GM12878 (cell line): Measurements from ENCODE around the gene CYTH3. TPM values are rescaled to one million over a fixed set of nuclear protein-coding genes. Genes with fewer than 3 reads are reported as not detected.

Experiments
- ATAC-seq: fragments of 200-7000 bp; cut with Tn5 transposase; 3 replicates; pipeline ENCODE4 v1.9.1; 2020; ENCODE audit warnings: mild to moderate bottlenecking, moderate library complexity
- BruUV-seq: library from RNA; stranded (reverse); fragments of 400-500 nt; replicated peaks from 2 replicates; lab custom pipeline; 2021; lab: Mats Ljungman, UMichigan
- CTCF ChIA-PET: fragments of 300-600 bp; sonication (Branson Sonifier 250); formaldehyde crosslinking; extraction: SDS; loops from one replicate; lab custom pipeline; 2021; ENCODE audit warnings: inconsistent platforms; lab: Yijun Ruan, JAX
- POLR2A ChIA-PET: fragments of 350-600 bp; formaldehyde crosslinking; extraction: SDS; loops from one replicate; lab custom pipeline; 2021; ENCODE audit warnings: inconsistent platforms; lab: Charles Lee
- RAD21 ChIA-PET: fragments of 300-600 bp; sonication (Branson Sonifier 250); formaldehyde crosslinking; loops from one replicate; lab custom pipeline; 2023; ENCODE audit warnings: antibody characterized with exemption; ENCODE audit not compliant: unreplicated experiment; lab: Charles Lee
- SMC1A ChIA-PET: fragments of 300-600 bp; sonication (Branson Sonifier 250); formaldehyde crosslinking; loops from one replicate; lab custom pipeline; 2023; ENCODE audit not compliant: unreplicated experiment, uncharacterized antibody; lab: Charles Lee
- DNase-seq: peaks from one replicate; pipeline ENCODE4 v3.0.0-alpha.2; 2011; ENCODE audit warnings: low read depth, low spot score
- FAIRE-seq: peaks from 3 replicates; lab custom pipeline; 2011; peaks lifted over from hg19 to GRCh38; lab: Jason Lieb, UNC
- H2AFZ ChIP-seq: 2 replicates; pipeline ENCODE4 v1.6.0; 2011; ENCODE audit warnings: low read depth, low read length, control low read depth; ENCODE audit not compliant: control insufficient read depth
- H3K27ac ChIP-seq: 2 replicates; pipeline ENCODE4 v1.5.1; 2011; ENCODE audit warnings: control low read depth; ENCODE audit not compliant: control insufficient read depth, insufficient read depth
- H3K27me3 ChIP-seq, 2 experiments: replicated peaks in 1 of 2; 2 replicates each; pipeline versions ENCODE4 v1.6.0 to v1.6.1; 2011; ENCODE audit warnings: low read length in 1 of 2; ENCODE audit not compliant: control insufficient read depth in 2 of 2, insufficient read depth in 2 of 2
- H3K36me3 ChIP-seq, 2 experiments: 2 replicates each; pipeline ENCODE4 v1.5.1; 2011; ENCODE audit warnings: low read length in 1 of 2; ENCODE audit not compliant: control insufficient read depth in 2 of 2, insufficient read depth in 2 of 2
- H3K4me1 ChIP-seq: 2 replicates; pipeline ENCODE4 v1.6.1; 2011; ENCODE audit warnings: mild to moderate bottlenecking, low read length, moderate library complexity, mixed read lengths; ENCODE audit not compliant: control insufficient read depth, insufficient read depth
- H3K4me2 ChIP-seq: 2 replicates; pipeline ENCODE4 v1.6.0; 2011; ENCODE audit warnings: control low read depth; ENCODE audit not compliant: control insufficient read depth, insufficient read depth
- H3K4me3 ChIP-seq: fragments of 200-600 bp; sonication (generic); 2 replicates; pipeline ENCODE4 v1.5.1; 2016
- H3K79me2 ChIP-seq: 2 replicates; pipeline ENCODE4 v1.6.0; 2011; ENCODE audit warnings: low read length; ENCODE audit not compliant: control insufficient read depth, insufficient read depth
- H3K9ac ChIP-seq: 2 replicates; pipeline ENCODE4 v1.8.0; 2011; ENCODE audit warnings: low read length, control low read depth, mixed read lengths; ENCODE audit not compliant: control insufficient read depth, insufficient read depth
- H3K9me3 ChIP-seq: replicated peaks from 3 replicates; pipeline ENCODE4 v1.5.1; 2011; ENCODE audit warnings: mild to moderate bottlenecking, low read length; ENCODE audit not compliant: control insufficient read depth, insufficient read depth
- H4K20me1 ChIP-seq: 2 replicates; pipeline ENCODE4 v1.6.0; 2011; ENCODE audit not compliant: control insufficient read depth, insufficient read depth
- CBX5 ChIP-seq: sonication (generic); IDR thresholded peaks from 2 replicates; pipeline ENCODE4 v1.6.1; 2016; ENCODE audit warnings: low read depth, moderate library complexity, mild to moderate bottlenecking, inconsistent platforms
- GABPA ChIP-seq: IDR thresholded peaks from 2 replicates; pipeline ENCODE4 v1.6.1; 2014; ENCODE audit warnings: antibody characterized with exemption, low read depth, mild to moderate bottlenecking, inconsistent platforms
- JUND ChIP-seq: IDR thresholded peaks from 2 replicates; pipeline ENCODE4 v1.6.1; 2012; ENCODE audit warnings: low read depth, mild to moderate bottlenecking, low read length, improper control_type of control experiment, moderate library complexity
- PAX5 ChIP-seq: IDR thresholded peaks from 2 replicates; pipeline ENCODE4 v1.6.1; 2011; ENCODE audit warnings: low read depth, low read length, borderline replicate concordance
- POLR2AphosphoS2 ChIP-seq: IDR thresholded peaks from 2 replicates; pipeline ENCODE4 v1.6.1; 2011; ENCODE audit warnings: low read depth, mild to moderate bottlenecking, low read length, improper control_type of control experiment, moderate library complexity
- WGBS: methylation state at CpG from one replicate; pipeline ENCODE4 v1.1.6; 2016; ENCODE audit warnings: low lambda C conversion rate; ENCODE audit not compliant: insufficient replicate concordance, insufficient coverage; ENCODE audit errors: missing lambda C conversion rate; 5-methylcytosine and 5-hydroxymethylcytosine counted together
- in situ Hi-C: fragments of 300-500 bp; cut with MboI; formaldehyde crosslinking; loops from 9 replicates; pipeline ENCODE4 v1.14.3; 2018; ENCODE audit warnings: mixed read lengths
- intact Hi-C: fragments of 100-400 bp; cut with micrococcal nuclease; formaldehyde crosslinking; loops from one replicate; pipeline ENCODE4 v1.14.2; 2022; ENCODE audit not compliant: unreplicated experiment
- polyA plus RNA-seq, 11 experiments: library from polyadenylated mRNA; depleted of rRNA in 4 of 11; unstranded in 6 of 11; stranded (reverse) in 5 of 11; fragments of >200 nt; fragmentation: Nextera tagmentation in 4 of 11; fragmentation: Illumina TruSeq in 1 of 11; extraction: Ambion mirVana in 4 of 11; extraction: Trizol in 1 of 11; gene quantifications; 1 replicate in 1 of 11; 2 replicates in 10 of 11; pipeline versions ENCODE4 v1.2.1 to v1.2.3, GENCODE V29; 2011 to 2016; ENCODE audit warnings: inconsistent platforms in 2 of 11, missing spikeins in 2 of 11, low read depth in 1 of 11
- total RNA-seq, 4 experiments: library from RNA; depleted of rRNA in 3 of 4; stranded (reverse); fragments of >200 nt in 3 of 4; fragmentation: Illumina TruSeq in 1 of 4; extraction: Trizol in 1 of 4; gene quantifications; 2 replicates each; pipeline versions ENCODE4 v1.2.1 to v1.2.3, GENCODE V29; 2013 to 2021

The CYTH3 gene
- total and polyA plus RNA-seq, 10 of the 15 experiments (the other 5 are each of a cell fraction or from before 2014, with no cell fraction given), result 0.45 to 28.2 (median 15.7) TPM

GRCh38 chr7:6268023-6268900 lies 4.2 kb downstream of the CYTH3 start:
- H3K36me3 ChIP-seq, result no peaks in the 10 kb centered on the region
- H3K9me3 ChIP-seq, result peaks cover 3% of the 10 kb centered on the region; the same call in 2 of the 3 replicates
- H4K20me1 ChIP-seq, result no peaks in the 10 kb centered on the region
- POLR2A ChIA-PET, result interaction anchor here (1.0 to 2.7 kb wide), 5 partner anchors 8 to 25 kb away, joined by 3 to 16 read pairs (median 8); no protein-coding TSS in a partner anchor
- RAD21 ChIA-PET, result interaction anchor here (3.8 to 4.5 kb wide), 2 partner anchors 11 to 17 kb away, joined by 16 to 84 read pairs; no protein-coding TSS in a partner anchor
- in situ Hi-C loops, result loop anchor here (25.0 kb wide), 1 partner anchor 1869 kb away; no protein-coding TSS in a partner anchor
- H3K79me2 ChIP-seq, result peaks cover 46% of the 10 kb centered on the region
- H3K4me1 ChIP-seq, result peaks cover 9% of the 10 kb centered on the region; the same call in 1 of the 2 replicates
- ATAC-seq (no peak), FAIRE-seq (no peak), DNase-seq (no peak)
- CTCF ChIA-PET, result interaction anchor here (1.1 to 4.5 kb wide), 6 partner anchors 8 to 161 kb away, joined by 3 to 82 read pairs (median 12); no protein-coding TSS in a partner anchor
- SMC1A ChIA-PET, result interaction anchor here (1.0 to 6.8 kb wide), 8 partner anchors 10 to 162 kb away, joined by 3 to 141 read pairs (median 3); no protein-coding TSS in a partner anchor
- H3K4me2 ChIP-seq, result no peak overlapping the region
- H2AFZ ChIP-seq, result no peak overlapping the region
- TF ChIP-seq CBX5 (no peak), GABPA (no peak), PAX5 (no peak), JUND (no peak), POLR2AphosphoS2 (no peak)
- 90% methylated on average over 18 of the region's 18 CpGs for WGBS
- no TSS peak for BruUV-seq
- H3K4me3 ChIP-seq, result no peak overlapping the region
- H3K27me3 ChIP-seq, result no peaks in the 10 kb centered on the region
- no peak overlapping the region for H3K27ac ChIP-seq
- intact Hi-C loops, result no loop called here
- no peak overlapping the region for H3K9ac ChIP-seq
